Stimulated activated CD4-positive, alpha-beta T cell treated with anti-CD3 and anti-CD28 coated beads, Interleukin-2, amount 100 ng/mL, for 4 hours (primary cell): ENCODE data around the gene SRGAP2B.
"Not testable (repeated sequence)": the region's sequence is repeated elsewhere in the genome, so short reads cannot be mapped to it uniquely, and the experiment has no call there.

ENCODE experiments used
- DNase-seq: peaks from one replicate; pipeline ENCODE4 v3.0.0-alpha.2; 2020; ENCODE audit warnings: low read depth

SRGAP2B gene

DNA sequence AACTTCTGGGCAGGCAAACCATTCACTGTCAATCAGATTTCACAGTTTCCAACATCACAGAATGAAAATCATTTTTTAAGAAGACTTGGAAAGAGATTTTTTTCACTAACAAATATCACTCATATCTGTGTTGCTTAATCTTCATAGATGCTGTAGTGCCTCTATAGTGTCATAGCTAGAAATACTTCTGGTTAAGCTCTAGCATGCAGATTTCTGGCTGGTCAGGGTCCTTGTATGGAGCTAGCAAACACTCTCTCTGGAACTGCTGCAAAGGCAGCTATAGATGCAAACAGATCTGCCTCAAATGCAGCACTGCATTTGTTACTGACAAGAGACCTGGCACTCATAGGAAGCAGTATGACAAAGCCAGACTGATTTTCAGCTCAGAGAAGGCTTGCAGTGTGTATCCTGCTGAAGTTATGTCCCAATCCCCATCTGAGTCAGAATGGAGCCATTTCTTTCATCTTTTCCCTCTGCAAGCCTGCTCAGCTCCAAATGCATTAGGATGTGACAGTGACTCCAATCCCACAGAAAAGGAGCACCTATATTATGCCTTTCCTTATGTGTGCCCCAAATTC lies 99.2 kb downstream of the SRGAP2B start:
- not testable (repeated sequence) for DNase-seq

DNA sequence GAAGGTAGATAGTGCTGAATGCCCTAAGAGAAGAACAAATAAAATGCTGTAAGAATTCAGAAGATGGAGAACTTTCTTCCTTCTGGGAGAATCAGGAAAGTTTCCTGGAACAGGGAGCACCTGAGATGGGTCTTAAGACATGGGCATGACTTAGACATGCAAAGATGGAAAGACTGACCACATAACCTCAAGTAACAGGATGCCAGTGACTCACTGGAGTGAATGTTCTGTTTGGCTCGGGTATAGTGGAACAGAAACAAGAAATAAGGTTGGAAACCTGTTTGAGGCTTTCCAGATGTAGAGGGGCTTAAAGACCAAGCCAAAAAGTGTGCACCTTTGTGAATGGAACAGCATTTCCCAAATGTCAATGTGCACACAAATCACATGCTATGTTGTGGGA lies 102.2 kb downstream of the SRGAP2B start:
- DNase-seq: not testable (repeated sequence)

DNA sequence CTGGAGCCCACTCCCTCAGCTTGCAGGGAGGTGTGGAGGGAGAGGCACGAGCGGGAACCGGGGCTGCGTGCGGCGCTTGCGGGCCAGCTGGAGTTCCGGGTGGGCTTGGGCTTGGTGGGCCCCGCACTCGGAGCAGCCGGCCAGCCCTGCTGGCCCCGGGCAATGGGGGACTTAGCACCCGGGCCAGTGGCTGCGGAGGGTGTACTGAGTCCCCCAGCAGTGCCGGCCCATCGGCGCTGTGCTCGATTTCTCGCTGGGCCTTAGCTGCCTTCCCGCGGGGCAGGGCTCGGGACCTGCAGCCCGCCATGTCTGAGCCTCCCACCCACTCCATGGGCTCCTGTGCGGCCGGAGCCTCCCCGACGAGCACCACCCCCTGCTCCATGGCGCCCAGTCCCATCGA lies 104.5 kb downstream of the SRGAP2B start:
- not testable (repeated sequence) for DNase-seq

DNA sequence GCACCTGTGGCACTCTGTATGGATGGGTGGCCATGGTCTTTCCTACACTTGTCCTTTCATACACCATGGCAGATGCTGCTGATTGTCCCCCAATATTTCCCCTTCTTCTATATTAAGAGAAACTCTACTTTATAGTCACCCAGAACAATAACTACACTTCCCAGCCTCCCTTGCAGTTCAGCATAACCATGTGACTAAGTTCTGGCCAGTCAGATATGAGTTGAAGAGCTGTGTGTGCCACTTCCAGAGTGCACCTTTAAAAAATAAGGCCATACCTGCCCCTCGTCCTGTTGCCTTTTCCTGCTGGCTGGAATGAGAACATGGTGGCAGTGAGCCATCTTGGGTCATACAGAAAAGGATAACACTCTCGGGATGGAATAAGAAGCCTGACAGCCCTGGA lies 108.0 kb downstream of the SRGAP2B start:
- not testable (repeated sequence) for DNase-seq

DNA sequence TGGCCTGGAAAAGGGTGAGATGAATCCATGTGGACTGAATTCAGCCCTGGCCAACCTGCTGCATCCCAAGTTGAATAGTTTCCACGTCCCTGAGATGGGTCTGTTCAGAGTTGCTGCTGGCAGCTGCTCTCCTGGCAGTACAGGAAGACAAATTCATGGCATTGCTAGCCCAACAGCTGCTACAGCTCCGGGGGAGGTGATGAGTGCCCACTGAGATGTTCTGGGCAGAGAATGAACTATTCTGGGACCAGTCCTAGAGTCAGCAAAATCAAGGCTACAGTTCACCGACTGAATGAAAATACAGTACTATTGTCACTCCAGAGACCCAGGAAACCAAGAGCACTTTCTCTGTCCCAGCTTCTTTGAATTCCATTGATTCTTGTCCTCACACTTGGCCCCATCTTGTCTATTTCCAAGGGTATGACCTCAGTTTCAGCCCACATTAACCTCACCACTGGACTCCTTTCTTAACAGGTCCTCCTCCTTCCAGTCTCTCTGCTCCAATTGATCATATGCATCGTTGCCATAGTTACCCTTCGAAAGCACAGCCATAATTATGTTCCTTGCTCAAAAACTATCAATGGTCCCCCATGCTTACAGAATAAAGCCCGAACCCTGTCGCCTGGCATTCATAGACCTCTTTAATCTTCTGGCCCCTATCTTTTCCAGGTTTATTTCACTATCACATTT lies 108.8 kb downstream of the SRGAP2B start:
- DNase-seq: not testable (repeated sequence)

DNA sequence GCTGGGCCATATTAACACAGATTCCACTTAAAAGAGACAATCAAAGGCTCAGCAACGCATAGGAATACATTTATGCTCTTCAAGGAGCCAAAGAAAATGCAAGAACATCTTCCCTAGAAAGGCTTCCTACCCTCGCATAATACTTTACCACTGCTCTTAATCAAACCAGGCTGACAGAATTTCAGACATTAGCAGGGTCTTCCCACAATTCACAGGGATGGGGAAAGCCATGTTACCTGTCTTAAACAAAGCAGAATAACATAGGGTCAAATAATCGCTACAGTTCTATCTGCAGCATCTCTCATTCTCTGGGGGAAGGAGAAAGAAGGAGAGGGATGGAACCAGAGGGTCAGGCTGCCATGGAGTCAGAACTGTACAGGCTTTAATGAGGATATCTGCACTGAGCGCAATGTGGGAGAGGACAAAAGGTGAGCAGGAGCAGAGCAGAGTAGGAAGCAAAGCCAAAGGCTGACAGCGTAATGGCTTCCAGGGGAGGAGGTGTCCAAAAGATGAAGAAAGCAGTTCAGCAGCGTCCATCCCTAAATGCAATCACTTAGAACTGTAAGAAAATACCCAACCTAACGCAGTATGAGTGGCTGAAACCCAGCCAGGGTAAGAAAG lies 109.5 kb downstream of the SRGAP2B start:
- not testable (repeated sequence) for DNase-seq

DNA sequence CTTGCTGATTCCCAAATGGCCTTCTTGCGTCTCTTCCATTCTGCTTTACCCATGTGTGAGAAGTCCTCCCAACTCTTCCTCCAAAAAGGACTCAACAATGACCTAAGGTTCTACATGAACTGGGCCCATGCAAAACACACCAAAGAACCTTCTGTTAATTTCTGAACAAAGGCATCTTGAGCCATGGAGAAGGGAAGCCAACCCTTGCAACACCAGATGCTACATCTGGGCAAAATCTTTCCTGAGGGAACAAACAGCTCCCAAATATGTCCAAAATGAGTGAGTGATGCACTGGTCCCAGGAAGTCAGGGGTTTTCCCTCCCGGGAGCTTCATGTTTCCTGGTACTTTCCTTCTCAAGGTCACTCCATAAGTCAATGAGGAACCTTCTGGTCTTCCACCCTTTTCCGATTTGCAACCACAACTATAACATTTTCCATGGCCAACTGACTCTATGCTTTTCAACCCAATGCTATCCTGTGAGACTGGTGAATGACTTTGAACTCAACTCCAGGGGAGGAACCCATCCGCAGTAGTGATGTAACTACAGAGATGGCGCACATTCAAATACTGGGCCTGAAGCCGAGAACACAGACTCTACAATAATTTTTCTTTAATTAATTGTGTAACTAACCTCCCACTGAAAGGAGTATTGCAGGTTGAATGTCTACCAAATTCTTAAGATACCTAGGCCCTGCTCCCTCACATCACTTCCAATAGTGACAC lies 112.2 kb downstream of the SRGAP2B start:
- not testable (repeated sequence) for DNase-seq

DNA sequence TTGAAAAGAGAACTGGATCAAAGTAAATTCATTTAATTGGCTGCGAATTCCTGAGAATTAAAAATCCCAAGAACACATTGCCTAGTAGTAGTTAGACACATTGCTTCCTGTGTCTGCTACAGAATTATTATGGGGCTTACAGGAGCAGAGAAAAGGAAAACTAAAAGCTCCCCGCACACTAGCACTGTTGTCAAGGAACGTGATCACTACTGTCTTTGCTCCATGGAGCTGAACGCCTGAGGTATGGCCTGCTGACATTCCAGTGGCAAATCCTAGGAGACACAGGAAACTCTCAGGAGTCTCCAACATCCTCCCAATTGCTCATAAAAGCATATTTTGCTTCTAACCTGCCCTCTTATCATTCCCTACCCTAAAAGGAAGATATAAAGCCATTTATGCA lies 114.0 kb downstream of the SRGAP2B start:
- not testable (repeated sequence) for DNase-seq

DNA sequence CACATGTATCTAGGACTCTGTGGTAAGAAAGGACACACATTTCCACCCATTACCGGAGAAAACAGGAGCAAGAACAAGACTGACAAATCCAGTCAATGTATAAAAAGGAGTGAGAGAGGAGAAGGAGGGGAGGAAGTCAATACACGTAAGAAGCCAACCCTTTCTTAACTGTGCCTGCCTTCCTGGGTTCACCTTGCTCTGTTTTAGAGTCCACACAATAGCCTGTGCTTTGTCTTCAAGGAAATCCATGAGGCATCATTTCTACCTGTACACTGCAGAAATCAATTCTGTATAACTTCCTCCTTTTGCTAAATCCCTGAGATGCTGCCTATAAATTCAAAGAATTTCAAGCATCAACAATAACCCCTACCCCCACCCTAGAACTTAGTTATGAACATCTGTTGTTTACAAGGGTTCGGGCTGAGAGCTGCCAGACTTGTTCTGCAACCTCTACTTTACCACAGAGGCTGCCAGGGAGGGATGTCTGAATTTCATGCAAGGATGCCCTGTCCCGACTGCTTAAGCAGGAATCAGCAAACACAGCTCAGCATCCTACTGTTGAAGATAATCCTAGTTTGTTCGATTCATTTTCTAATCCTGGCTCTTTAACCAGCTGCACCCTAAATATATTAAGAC lies 115.0 kb downstream of the SRGAP2B start:
- DNase-seq: not testable (repeated sequence)

DNA sequence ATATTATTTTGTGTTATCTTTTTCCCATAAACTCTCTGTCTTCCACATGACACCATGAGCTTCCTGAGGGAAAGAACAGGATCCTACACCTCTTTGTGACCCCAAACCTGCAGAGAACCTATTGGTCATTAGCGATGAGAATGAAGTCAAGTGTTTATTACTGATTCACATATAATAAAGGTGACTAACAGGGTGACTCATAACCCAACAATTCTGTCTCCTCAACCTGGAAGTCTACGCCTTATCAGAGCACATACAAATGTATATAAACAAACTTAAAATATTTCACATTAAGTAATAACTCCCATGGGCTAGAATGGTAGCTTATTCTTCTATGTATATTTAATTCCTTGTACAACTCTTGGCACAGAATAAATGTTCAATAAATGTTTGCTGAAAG lies 117.3 kb downstream of the SRGAP2B start:
- not testable (repeated sequence) for DNase-seq

DNA sequence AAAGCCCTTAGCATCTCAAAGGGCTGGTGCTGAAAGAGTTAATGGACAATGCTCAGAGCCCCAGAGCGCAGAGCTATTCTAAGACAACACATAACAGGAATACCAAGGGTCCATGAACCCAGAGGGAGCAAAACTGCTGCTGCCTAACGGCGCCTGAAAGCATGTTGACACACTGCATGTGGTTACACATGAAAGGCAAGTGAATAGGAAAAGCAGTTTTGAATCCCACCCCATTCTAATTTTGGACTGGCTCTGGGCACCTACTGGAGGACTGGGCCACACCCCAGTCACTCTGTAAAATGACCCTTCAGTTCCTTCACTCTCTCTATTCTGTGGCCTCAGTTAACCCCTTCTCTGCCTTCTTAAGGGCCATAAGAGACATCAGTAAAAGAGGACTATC lies 123.2 kb downstream of the SRGAP2B start:
- DNase-seq: not testable (repeated sequence)

DNA sequence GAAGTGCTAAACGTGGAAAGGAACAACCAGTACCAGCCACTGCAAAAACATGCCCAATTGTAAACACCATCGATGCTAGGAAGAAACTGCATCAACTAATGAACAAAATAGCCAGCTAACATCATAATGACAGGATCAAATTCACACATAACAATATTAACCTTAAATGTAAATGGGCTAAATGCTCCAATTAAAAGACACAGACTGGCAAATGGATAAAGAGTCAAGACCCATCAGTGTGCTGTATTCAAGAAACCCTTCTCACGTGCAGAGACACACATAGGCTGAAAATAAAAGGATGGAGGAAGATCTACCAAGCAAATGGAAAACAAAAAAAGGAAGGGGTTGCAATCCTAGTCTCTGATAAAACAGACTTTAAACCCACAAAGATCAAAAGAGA lies 128.6 kb downstream of the SRGAP2B start:
- DNase-seq: not testable (repeated sequence)

DNA sequence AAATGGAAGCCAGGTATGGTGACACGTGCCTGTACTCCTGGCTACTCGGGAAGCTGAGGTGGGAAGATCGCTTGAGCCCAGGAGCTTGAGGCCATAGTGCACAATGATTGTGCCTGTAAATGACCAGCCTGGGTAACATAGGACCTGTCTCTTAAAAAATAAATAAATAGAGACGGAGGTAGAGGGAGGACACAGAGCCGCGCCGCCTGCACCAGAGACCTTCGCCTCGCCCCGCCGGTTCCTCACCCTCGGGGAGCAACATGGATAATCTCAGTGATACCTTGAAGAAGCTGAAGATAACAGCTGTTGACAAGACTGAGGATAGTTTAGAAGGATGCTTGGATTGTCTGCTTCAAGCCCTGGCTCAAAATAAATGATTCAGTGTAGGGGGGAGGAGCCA lies 130.4 kb downstream of the SRGAP2B start:
- DNase-seq: not testable (repeated sequence)

DNA sequence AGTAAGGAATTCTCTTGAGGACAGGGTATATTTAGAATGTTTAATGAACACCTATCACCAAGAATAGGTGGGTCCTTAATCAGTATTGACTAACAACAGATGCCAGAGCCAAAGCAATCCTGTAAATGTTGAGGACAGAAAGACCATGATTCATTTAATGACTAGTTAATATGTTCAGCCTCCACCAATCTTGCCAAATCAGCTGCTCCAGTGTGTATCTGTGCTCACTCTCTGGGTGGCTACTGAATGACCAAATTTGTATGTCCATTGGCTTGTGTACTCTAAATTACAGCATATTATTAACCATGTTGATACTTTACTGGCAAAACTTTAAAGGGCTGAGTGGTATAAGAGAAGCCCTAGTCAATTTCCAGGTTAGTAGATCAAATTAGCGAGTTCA lies 130.9 kb downstream of the SRGAP2B start:
- DNase-seq: not testable (repeated sequence)

DNA sequence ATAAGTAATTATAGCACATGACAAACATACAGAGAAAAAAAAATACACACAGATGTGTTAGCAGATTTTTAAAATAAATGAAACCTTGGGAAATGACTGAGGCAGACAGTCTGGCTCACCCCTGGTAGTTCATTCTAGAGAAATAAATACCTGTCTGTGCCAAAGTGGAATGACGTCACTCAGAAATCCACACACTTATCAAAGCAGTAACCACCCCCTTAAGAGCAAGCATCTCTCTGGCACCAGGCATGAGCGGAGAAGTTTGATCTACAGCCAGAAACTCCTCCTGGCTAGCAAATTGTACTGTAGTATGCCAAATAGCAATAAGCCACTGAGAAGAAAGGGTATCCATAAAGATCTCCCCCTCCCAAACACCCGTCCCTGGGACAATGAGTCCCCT lies 131.6 kb downstream of the SRGAP2B start:
- not testable (repeated sequence) for DNase-seq

DNA sequence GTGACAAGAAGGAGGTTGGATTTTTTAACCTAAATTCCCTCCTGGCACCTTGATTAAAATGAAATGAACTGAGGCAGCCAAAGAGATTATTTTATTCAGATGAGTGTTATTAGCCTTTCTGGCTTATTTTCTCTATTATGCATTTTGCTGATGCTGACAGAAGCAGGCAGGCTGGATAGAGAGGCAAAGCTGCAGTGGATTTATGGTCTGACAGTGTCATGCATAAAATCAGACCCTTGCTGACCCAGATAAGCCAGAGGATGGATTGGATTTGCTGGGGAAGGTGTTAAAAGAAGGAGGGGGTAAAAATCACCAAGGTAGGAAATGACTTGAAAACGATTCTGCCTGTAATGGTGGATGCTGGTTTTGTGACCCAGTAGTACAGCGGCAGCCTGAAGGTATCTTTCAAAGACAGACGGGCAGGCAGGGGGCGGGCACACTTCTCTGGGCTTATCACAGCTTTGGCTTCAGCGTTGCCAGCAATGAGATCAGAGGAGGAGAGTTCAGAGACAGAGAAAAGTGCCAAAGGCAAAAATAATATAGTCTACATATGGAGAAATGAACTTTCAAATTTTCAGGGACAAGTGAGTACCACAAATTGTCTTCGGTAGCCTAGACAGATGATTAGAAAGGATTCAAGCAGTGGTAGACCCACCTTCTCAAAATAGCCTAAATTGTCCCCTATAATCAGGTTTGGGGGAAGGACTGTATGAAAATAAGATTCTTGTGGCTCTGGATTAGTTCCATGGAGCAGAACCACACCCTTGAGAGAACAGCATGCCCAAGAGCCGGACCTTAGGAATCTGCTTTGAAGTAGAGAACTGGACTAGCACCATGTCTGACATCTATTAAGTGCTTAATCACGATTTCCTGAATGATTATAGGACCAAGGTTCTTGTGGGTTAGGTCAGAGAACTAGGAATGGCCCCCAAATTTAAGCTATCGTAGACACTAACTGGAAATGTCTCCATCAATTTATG lies 133.2 kb downstream of the SRGAP2B start:
- not testable (repeated sequence) for DNase-seq

DNA sequence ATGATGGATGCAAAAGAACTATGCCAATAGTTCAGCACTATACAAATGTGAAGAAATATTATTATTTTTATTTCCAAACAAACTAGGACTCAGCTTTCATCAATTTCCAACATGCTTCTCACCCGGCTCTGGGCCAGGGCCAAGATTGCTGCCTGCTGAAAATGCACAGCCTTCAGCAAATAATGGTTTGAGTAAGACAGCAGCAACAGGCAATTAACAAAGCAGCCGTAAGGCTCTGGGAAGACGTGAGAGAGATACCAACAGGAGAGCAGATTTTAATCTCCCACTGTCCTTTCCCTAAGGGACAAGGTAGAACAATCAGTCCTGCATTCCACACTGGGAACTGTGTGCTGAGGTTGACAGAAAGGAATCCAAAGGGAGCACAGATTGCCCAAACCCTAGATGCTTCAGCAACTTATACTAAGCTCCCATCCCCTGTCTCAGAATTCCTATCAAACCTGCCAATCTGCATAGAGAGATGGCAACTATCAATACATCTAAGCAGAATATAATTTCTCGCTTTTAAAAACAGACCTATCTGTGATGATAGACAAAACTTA lies 134.1 kb downstream of the SRGAP2B start:
- not testable (repeated sequence) for DNase-seq

DNA sequence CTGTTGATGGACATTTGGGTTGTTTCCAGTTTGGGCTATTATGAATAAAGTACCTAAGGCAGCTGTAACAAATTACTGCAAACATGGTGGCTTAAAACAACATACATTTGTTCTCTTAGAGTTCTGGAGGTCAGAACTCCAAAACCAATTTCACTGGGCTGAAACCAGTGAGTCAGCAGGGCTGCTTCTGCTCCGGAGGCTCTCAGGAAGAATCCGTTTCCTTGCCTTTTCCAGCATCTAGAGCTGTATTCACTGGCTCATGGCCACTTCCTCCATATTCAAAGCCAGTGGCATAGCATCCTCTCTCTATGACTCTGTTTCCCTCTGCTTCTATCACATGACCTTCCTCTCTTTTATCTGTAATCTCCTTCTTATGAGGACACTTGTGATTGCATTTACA lies 146.7 kb downstream of the SRGAP2B start:
- not testable (repeated sequence) for DNase-seq

DNA sequence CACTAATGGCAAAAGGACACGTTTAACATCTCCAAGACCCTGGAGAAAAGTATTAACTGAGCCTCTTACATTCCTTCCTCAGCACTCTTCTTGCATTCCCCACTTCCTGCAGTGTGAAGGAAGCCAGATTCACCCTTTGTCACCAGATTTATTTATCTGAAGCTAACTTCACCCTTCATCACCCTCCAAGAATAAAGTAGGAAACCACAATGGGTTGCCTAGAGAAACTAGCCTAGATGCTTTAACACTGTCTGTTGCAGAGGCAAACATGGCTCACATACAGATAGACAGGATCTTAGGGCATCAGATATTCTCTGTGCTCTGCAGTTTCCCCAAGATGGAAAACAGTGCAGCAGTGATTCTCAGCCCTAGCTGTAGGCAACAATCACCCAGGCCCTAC lies 147.6 kb downstream of the SRGAP2B start:
- not testable (repeated sequence) for DNase-seq
